Myometrial cell (primary cell): Measurements from ENCODE around the gene RHOXF2B. TPM values are rescaled to one million over a fixed set of nuclear protein-coding genes. Genes with fewer than 3 reads are reported as not detected.

ENCODE experiments used
- total RNA-seq: library from RNA; depleted of rRNA; stranded (reverse); fragments of >200 nt; gene quantifications from 2 replicates; pipeline ENCODE4 v1.2.3, GENCODE V29; 2015

The RHOXF2B gene
- total RNA-seq: not detected in 2 replicates

GRCh38 chrX:120077590-120077989 lies at the start of gene RHOXF2B:
TSS of gene RHOXF2B (minus strand) at chrX:120077690. CDS start at chrX:120077552, 138 bp downstream.

GRCh38 chrX:120115438-120115963 lies 38.0 kb upstream of the RHOXF2B start, which contains the start of gene RHOXF1:
TSS of gene RHOXF1 (minus strand) at chrX:120115913. CDS start at chrX:120115862, 51 bp downstream.

Other genes starting within 250 kb of the RHOXF2B start
- 0.86 and 1.6 TPM in 2 replicates for gene UPF3B, start 224.7 kb downstream of the RHOXF2B start, total RNA-seq
- 11.8 and 16.0 TPM in 2 replicates for gene RNF113A, start 206.0 kb downstream of the RHOXF2B start, total RNA-seq
- 57.7 and 63.8 TPM in 2 replicates for gene NDUFA1, start 205.9 kb downstream of the RHOXF2B start, total RNA-seq
- gene AKAP14, start 181.8 kb downstream of the RHOXF2B start, total RNA-seq: not detected in 2 replicates
- 3.2 TPM in 2 replicates for gene NKAP, start 133.9 kb downstream of the RHOXF2B start, total RNA-seq
- gene RHOXF1, start 38.2 kb upstream of the RHOXF2B start, total RNA-seq: not detected in 2 replicates
- not detected in 2 replicates for gene RHOXF2, start 80.9 kb upstream of the RHOXF2B start, total RNA-seq
- 8.6 and 8.9 TPM in 2 replicates for gene ZBTB33, start 173.1 kb upstream of the RHOXF2B start, total RNA-seq
- not detected in 2 replicates for gene TMEM255A, start 233.8 kb upstream of the RHOXF2B start, total RNA-seq